H1 (cell line): ENCODE results near the gene SIX5. TPM values are rescaled to one million over a fixed set of nuclear protein-coding genes. Genes with fewer than 3 reads are reported as not detected.

Experiments used
- CTCF ChIA-PET: fragments of 300-600 bp; sonication (Branson Sonifier 250); formaldehyde crosslinking; loops from one replicate; lab custom pipeline; 2021; ENCODE audit not compliant: partially characterized antibody; lab: Charles Lee
- POLR2A ChIA-PET: fragments of 300-600 bp; sonication (Branson Sonifier 250); formaldehyde crosslinking; loops from one replicate; lab custom pipeline; 2021; ENCODE audit warnings: inconsistent platforms; ENCODE audit not compliant: partially characterized antibody; lab: Charles Lee
- DNase-seq, 2 experiments: peaks; one replicate each; pipeline versions ENCODE4 v3.0.0 to v3.0.0-alpha.2; 2010 to 2022; ENCODE audit warnings: low spot score in 2 of 2, low read depth in 1 of 2, mixed read lengths in 1 of 2
- FAIRE-seq: peaks from 2 replicates; lab custom pipeline; 2011; peaks lifted over from hg19 to GRCh38; lab: Jason Lieb, UNC
- H2AFZ ChIP-seq: 2 replicates; pipeline ENCODE4 v1.8.1; 2012; ENCODE audit warnings: low read length, inconsistent platforms
- H2AK5ac ChIP-seq: 2 replicates; pipeline ENCODE4 v1.6.1; 2013; ENCODE audit warnings: low read depth, low read length
- H2BK120ac ChIP-seq: replicated peaks from 2 replicates; pipeline ENCODE3; 2013; ENCODE audit warnings: low read depth, low read length, inconsistent platforms
- H2BK12ac ChIP-seq: 2 replicates; pipeline ENCODE4 v1.6.1; 2013; ENCODE audit warnings: low read depth, low read length
- H2BK15ac ChIP-seq: 2 replicates; pipeline ENCODE4 v1.6.1; 2013; ENCODE audit warnings: low read length
- H2BK20ac ChIP-seq: 2 replicates; pipeline ENCODE4 v1.6.1; 2013; ENCODE audit warnings: low read length
- H2BK5ac ChIP-seq: 2 replicates; pipeline ENCODE4 v1.6.1; 2013; ENCODE audit warnings: low read depth, low read length
- H3K14ac ChIP-seq: 2 replicates; pipeline ENCODE4 v1.6.1; 2013; ENCODE audit warnings: inconsistent platforms; ENCODE audit not compliant: insufficient read length
- H3K18ac ChIP-seq: 2 replicates; pipeline ENCODE4 v1.6.1; 2013; ENCODE audit warnings: low read length; ENCODE audit errors: extremely low read depth
- H3K23ac ChIP-seq: 2 replicates; pipeline ENCODE4 v1.6.1; 2013; ENCODE audit warnings: inconsistent platforms; ENCODE audit not compliant: insufficient read length
- H3K23me2 ChIP-seq: 2 replicates; pipeline ENCODE4 v1.6.1; 2013; ENCODE audit warnings: low read depth, low read length
- H3K27ac ChIP-seq: 2 replicates; pipeline ENCODE4 v1.6.1; 2011; ENCODE audit warnings: low read depth, low read length, inconsistent platforms
- H3K27me3 ChIP-seq, 4 experiments: replicated peaks in 1 of 4; 1 replicate in 1 of 4; 2 replicates in 3 of 4; pipeline versions ENCODE4 v1.6.1 to v1.8.1; 2011 to 2013; ENCODE audit warnings: low read length in 3 of 4, mild to moderate bottlenecking in 3 of 4, inconsistent platforms in 2 of 4, mixed read lengths in 2 of 4, moderate library complexity in 1 of 4; ENCODE audit not compliant: control insufficient read depth in 3 of 4, insufficient read depth in 3 of 4; ENCODE audit errors: extremely low read depth in 1 of 4
- H3K36me3 ChIP-seq, 4 experiments: 2 replicates each; pipeline versions ENCODE4 v1.6.1 to v1.8.1; 2011 to 2013; ENCODE audit warnings: mild to moderate bottlenecking in 4 of 4, low read length in 3 of 4, moderate library complexity in 2 of 4, control low read depth in 1 of 4, inconsistent platforms in 1 of 4; ENCODE audit not compliant: insufficient read depth in 4 of 4, control insufficient read depth in 2 of 4
- H3K4ac ChIP-seq: replicated peaks from 2 replicates; pipeline ENCODE3; 2013; ENCODE audit warnings: low read length, low read depth, mixed read lengths, inconsistent platforms; ENCODE audit not compliant: insufficient read length
- H3K4me1 ChIP-seq, 4 experiments: replicated peaks in 1 of 4; 1 replicate in 1 of 4; 2 replicates in 3 of 4; pipeline versions ENCODE4 v1.6.1 to v1.8.1; 2011 to 2013; ENCODE audit warnings: low read length in 3 of 4, inconsistent platforms in 2 of 4, mixed read lengths in 1 of 4; ENCODE audit not compliant: insufficient read depth in 4 of 4, control insufficient read depth in 3 of 4
- H3K4me2 ChIP-seq, 2 experiments: 2 replicates each; pipeline versions ENCODE4 v1.6.1 to v1.8.1; 2011 to 2013; ENCODE audit warnings: low read depth in 2 of 2, low read length in 2 of 2, control low read depth in 1 of 2, inconsistent platforms in 1 of 2, mild to moderate bottlenecking in 1 of 2; ENCODE audit not compliant: insufficient read depth in 1 of 2
- H3K4me3 ChIP-seq, 4 experiments: fragments of 200-600, 300-600 bp in 1 of 4; sonication (generic), shearing (Covaris generic), sonication (Bioruptor Twin) in 1 of 4; 2 replicates each; pipeline versions ENCODE4 v1.5.1 to v1.8.1; 2011 to 2016; ENCODE audit warnings: low read length in 4 of 4, low read depth in 3 of 4, control low read depth in 2 of 4, inconsistent platforms in 2 of 4, mild to moderate bottlenecking in 2 of 4, mixed read lengths in 1 of 4, moderate library complexity in 1 of 4; ENCODE audit not compliant: insufficient read depth in 2 of 4; ENCODE audit errors: extremely low read depth in 1 of 4
- H3K56ac ChIP-seq: replicated peaks from 2 replicates; pipeline ENCODE3; 2013; ENCODE audit warnings: low read depth, mild to moderate bottlenecking, mixed read lengths, low read length, inconsistent platforms; ENCODE audit not compliant: insufficient read length
- H3K79me1 ChIP-seq: 2 replicates; pipeline ENCODE4 v1.6.1; 2013; ENCODE audit warnings: low read depth, low read length, control low read depth
- H3K79me2 ChIP-seq, 2 experiments: 2 replicates each; pipeline versions ENCODE4 v1.6.1 to v1.8.1; 2012 to 2013; ENCODE audit warnings: low read length in 2 of 2, mild to moderate bottlenecking in 2 of 2, inconsistent platforms in 1 of 2; ENCODE audit not compliant: insufficient read depth in 2 of 2, control insufficient read depth in 1 of 2
- H3K9ac ChIP-seq, 4 experiments: replicated peaks in 1 of 4; 1 replicate in 1 of 4; 2 replicates in 3 of 4; pipeline versions ENCODE4 v1.6.1 to v1.8.1; 2011 to 2013; ENCODE audit warnings: low read depth in 3 of 4, low read length in 3 of 4, control low read depth in 2 of 4, mild to moderate bottlenecking in 2 of 4, moderate library complexity in 2 of 4, inconsistent platforms in 1 of 4; ENCODE audit errors: extremely low read depth in 1 of 4
- H3K9me3 ChIP-seq, 2 experiments: 2 replicates each; pipeline versions ENCODE4 v1.6.1 to v1.8.1; 2012 to 2013; ENCODE audit warnings: mild to moderate bottlenecking in 2 of 2, moderate library complexity in 2 of 2, control low read depth in 1 of 2, inconsistent platforms in 1 of 2, low read depth in 1 of 2, low read length in 1 of 2, mixed read lengths in 1 of 2; ENCODE audit not compliant: insufficient read depth in 2 of 2
- H4K20me1 ChIP-seq, 2 experiments: replicated peaks in 1 of 2; 2 replicates each; pipeline versions ENCODE3 to v1.8.1; 2011 to 2013; ENCODE audit warnings: inconsistent platforms in 2 of 2, low read length in 2 of 2, mild to moderate bottlenecking in 1 of 2; ENCODE audit not compliant: insufficient read depth in 2 of 2, control insufficient read depth in 1 of 2
- H4K5ac ChIP-seq: 2 replicates; pipeline ENCODE4 v1.6.1; 2013; ENCODE audit warnings: low read length, low read depth, mixed read lengths, inconsistent platforms; ENCODE audit not compliant: insufficient read length
- H4K8ac ChIP-seq: 2 replicates; pipeline ENCODE4 v1.8.0; 2013; ENCODE audit warnings: mild to moderate bottlenecking, moderate library complexity, low read length, inconsistent platforms; ENCODE audit not compliant: insufficient read depth; ENCODE audit errors: extremely low read depth
- H4K91ac ChIP-seq: replicated peaks from 2 replicates; pipeline ENCODE3; 2013; ENCODE audit warnings: low read length, mixed read lengths, inconsistent platforms; ENCODE audit not compliant: insufficient read length
- CBX5 ChIP-seq: fragments of 300-800, 300-1000 bp; sonication (generic); IDR thresholded peaks from 2 replicates; pipeline ENCODE4 v1.7.1; 2016; ENCODE audit warnings: antibody characterized with exemption, low read length, low read depth
- CTCF ChIP-seq, 3 experiments: IDR thresholded peaks; 1 replicate in 2 of 3; 2 replicates in 1 of 3; pipeline versions ENCODE4 v1.5.1 to v1.6.1; 2011; ENCODE audit warnings: low read length in 3 of 3, mild to moderate bottlenecking in 3 of 3, inconsistent platforms in 2 of 3, low read depth in 1 of 3, moderate library complexity in 1 of 3; ENCODE audit not compliant: insufficient read depth in 1 of 3; ENCODE audit errors: control extremely low read depth in 1 of 3
- WGBS, 2 experiments: shearing (Covaris generic) in 1 of 2; methylation state at CpG; one replicate each; pipeline versions ENCODE4 v1.1.6 to v1.1.7; 2013 to 2015; ENCODE audit warnings: low lambda C conversion rate in 2 of 2, mixed read lengths in 2 of 2, inconsistent platforms in 1 of 2, low coverage in 1 of 2, missing lambda C conversion rate in 1 of 2; ENCODE audit not compliant: insufficient replicate concordance in 2 of 2, insufficient coverage in 1 of 2, insufficient read length in 1 of 2; ENCODE audit errors: extremely low coverage in 1 of 2, missing lambda C conversion rate in 1 of 2; 5-methylcytosine and 5-hydroxymethylcytosine counted together
- polyA plus RNA-seq, 7 experiments: library from polyadenylated mRNA; depleted of rRNA in 3 of 7; stranded (reverse) in 5 of 7; unstranded in 2 of 7; fragments of >200 nt in 5 of 7; fragments of 200-250 nt in 2 of 7; gene quantifications; 1 replicate in 5 of 7; 2 replicates in 1 of 7; 4 replicates in 1 of 7; pipeline versions ENCODE4 v1.2.1 to v1.2.3, GENCODE V29; 2011 to 2013; ENCODE audit warnings: missing spikeins in 2 of 7, mixed read lengths in 2 of 7
- total RNA-seq: library from RNA; stranded (reverse); fragmentation: NEBNext Ultra II Directional; extraction: Animal tissue kit (Norgen Biotek cat#: 25700); gene quantifications from 2 replicates; pipeline ENCODE4 v1.2.1, GENCODE V29; 2021

SIX5 gene
- total and polyA plus RNA-seq, 2 of the 8 experiments (the other 6 are each of a cell fraction or from before 2014, with no cell fraction given), result 20.9 to 24.2 TPM

GRCh38 chr19:45793178-45793564, 24.1 kb upstream of the SIX5 start:
- no peak for FAIRE-seq
- Histone ChIP-seq H3K23me2 (peaks cover 4% of the 10 kb centered on the region; the same call in 1 of the 2 replicates), H3K23ac (no peak overlapping the region), H2BK120ac (no peak overlapping the region), H3K4me1 (peaks cover 0 to 6% (median 4%) of the 10 kb centered on the region in 4 experiments; a peak in 3 of 7 replicates), H2BK12ac (0 out of 2 replicates have a peak overlapping the region, but pooled peaks have one; percentile 31), H3K27me3 (no peaks in the 10 kb centered on the region), H3K36me3 (peaks cover 0 to 14% (median 10%) of the 10 kb centered on the region in 4 experiments; a peak in 6 of 8 replicates), H2AFZ (no peak overlapping the region), H3K4me2 (peak overlapping the region; percentile 35 to 57), H3K4me3 (peak overlapping the region in 1 of 4 experiments; percentile 22; a peak in 1 of 8 replicates), H4K8ac (no peak overlapping the region), H2BK5ac (no peak overlapping the region), H2BK20ac (no peak overlapping the region), H3K9me3 (no peaks in the 10 kb centered on the region), H3K56ac (no peak overlapping the region), H4K5ac (no peak overlapping the region), H4K20me1 (peaks cover 0 to 7% of the 10 kb centered on the region in 2 experiments), H3K4ac (no peak overlapping the region), H3K79me2 (peaks cover 0 to 12% of the 10 kb centered on the region in 2 experiments; a peak in 2 of 4 replicates), H3K79me1 (peaks cover 10% of the 10 kb centered on the region), H4K91ac (no peak overlapping the region), H2AK5ac (no peak overlapping the region), H3K9ac (peak overlapping the region in 2 of 4 experiments; percentile 44 to 48; a peak in 2 of 7 replicates), H2BK15ac (no peak overlapping the region), H3K27ac (no peak overlapping the region), H3K18ac (no peak overlapping the region), H3K14ac (no peak overlapping the region)
- POLR2A ChIA-PET, result interaction anchor here (0.6 to 4.3 kb wide), 14 partner anchors 11 to 475 kb away, joined by 3 to 39 read pairs (median 4); partner anchors contain the start of genes DMPK, FOXA3, QPCTL and RSPH6A
- DNase-seq, result no peak
- 54% methylated on average over 3 of the region's 3 CpGs; no CpG with 5 or more reads in 1 of the 2 experiments for whole genome bisulfite sequencing, 2 experiments
- CTCF ChIA-PET, result interaction anchor here (0.6 to 2.1 kb wide), 8 partner anchors 8 to 150 kb away, joined by 3 to 7 read pairs (median 4); partner anchors contain the start of gene SIX5
- TF ChIP-seq CBX5, result no peak
- no peak for TF ChIP-seq CTCF (IDR thresholded peaks at IDR 0.05; ENCODE audit: control extremely low read depth in 1 of 3, insufficient read depth in 1 of 3, low read depth in 1 of 3, low read length in 3 of 3)
